Measurements from ENCODE around the gene GGPS1. TPM values are rescaled to one million over a fixed set of nuclear protein-coding genes. Genes with fewer than 3 reads are reported as not detected.
"Not testable (repeated sequence)": the region's sequence is repeated elsewhere in the genome, so short reads cannot be mapped to it uniquely, and the experiment has no call there.

The GGPS1 gene
- total RNA-seq: 10 to 100 TPM; 35.6 to 37.4 TPM

GRCh38 chr1:235328271-235329138 lies at the start of gene GGPS1:
TSS of gene GGPS1 (plus strand) at chr1:235328570. CDS start at chr1:235335265, 6,695 bp downstream.
- Mint-ChIP-seq H3K4me1 (peaks cover 42% of the 10 kb centered on the region), H3K4me3 (no peak within 1 kb of the TSS), H3K27me3 (no peaks in the 10 kb centered on the region), H3K27ac (no peak within 1 kb of the TSS), H3K36me3 (ENCODE audit: low read depth) (peaks cover 33% of the 10 kb centered on the region), H3K9me3 (ENCODE audit: low read depth) (no peaks in the 10 kb centered on the region)
- POLR2A ChIA-PET: interaction anchor here (0.5 to 1.8 kb wide), 10 partner anchors 10 to 202 kb away, joined by 3 to 9 read pairs (median 4); partner anchors contain the start of gene B3GALNT2
- peak; percentile 84 for ATAC-seq
- CTCF ChIA-PET: interaction anchor here (0.6 to 1.5 kb wide), 8 partner anchors 11 to 274 kb away, joined by 3 to 5 read pairs (median 4); no protein-coding TSS in a partner anchor
- DNase-seq: peak; percentile 99
- intact Hi-C loops (cut with DNase I, micrococcal nuclease): loop anchor here (1.0 to 5.0 kb wide), 18 partner anchors 31 to 955 kb away; partner anchors contain the start of genes B3GALNT2 (in 2 of the 2), LYST (in 2 of the 2), RBM34 (in 2 of the 2) and TBCE (in 2 of the 2)

GRCh38 chr1:235278915-235279292 lies 49.5 kb upstream of the GGPS1 start:
- Mint-ChIP-seq H3K4me1 (peaks cover 52% of the 10 kb centered on the region), H3K27ac (no peak overlapping the region), H3K27me3 (no peaks in the 10 kb centered on the region), H3K4me3 (no peak overlapping the region), H3K9me3 (ENCODE audit: low read depth) (peaks cover 2% of the 10 kb centered on the region), H3K36me3 (ENCODE audit: low read depth) (peaks cover 8% of the 10 kb centered on the region)
- intact Hi-C loops (cut with DNase I, micrococcal nuclease): no loop called here
- CTCF ChIA-PET: no interaction called here
- ATAC-seq: no peak
- no peak for DNase-seq
- POLR2A ChIA-PET: interaction anchor here (0.7 kb wide), 1 partner anchor 11 kb away, joined by 3 read pairs; no protein-coding TSS in a partner anchor

- Mint-ChIP-seq H3K27ac (no peak overlapping the region), H3K4me1 (peaks cover 51% of the 10 kb centered on the region), H3K4me3 (no peak overlapping the region), H3K36me3 (ENCODE audit: low read depth) (peaks cover 8% of the 10 kb centered on the region), H3K9me3 (ENCODE audit: low read depth) (peaks cover 2% of the 10 kb centered on the region), H3K27me3 (no peaks in the 10 kb centered on the region)
- POLR2A ChIA-PET: interaction anchor here (0.6 to 0.7 kb wide), 2 partner anchors 12 to 71 kb away, joined by 3 to 4 read pairs; no protein-coding TSS in a partner anchor
- CTCF ChIA-PET: interaction anchor here (0.8 kb wide), 1 partner anchor 19 kb away, joined by 3 read pairs; no protein-coding TSS in a partner anchor
- ATAC-seq (no peak), DNase-seq (no peak)
- intact Hi-C loops (cut with DNase I, micrococcal nuclease): no loop called here
Observed at GRCh38 chr1:235279694-235280093, 48.7 kb upstream of the GGPS1 start.

GRCh38 chr1:235280467-235280866 lies 47.9 kb upstream of the GGPS1 start:
- POLR2A ChIA-PET: interaction anchor here (0.6 kb wide), 1 partner anchor 70 kb away, joined by 4 read pairs; no protein-coding TSS in a partner anchor
- H3K36me3 Mint-ChIP-seq (ENCODE audit: low read depth): peaks cover 8% of the 10 kb centered on the region
- H3K9me3 Mint-ChIP-seq (ENCODE audit: low read depth): peaks cover 2% of the 10 kb centered on the region
- intact Hi-C loops (cut with DNase I, micrococcal nuclease): no loop called here
- CTCF ChIA-PET: interaction anchor here (0.7 kb wide), 1 partner anchor 136 kb away, joined by 3 read pairs; no protein-coding TSS in a partner anchor
- no peaks in the 10 kb centered on the region for H3K27me3 Mint-ChIP-seq
- no peak overlapping the region for H3K4me3 Mint-ChIP-seq
- no peak overlapping the region for H3K27ac Mint-ChIP-seq
- no peak for DNase-seq
- H3K4me1 Mint-ChIP-seq: peaks cover 47% of the 10 kb centered on the region
- no peak for ATAC-seq

- intact Hi-C loops (cut with DNase I, micrococcal nuclease); H3K27me3 Mint-ChIP-seq; H3K4me3 Mint-ChIP-seq; DNase-seq; H3K36me3 Mint-ChIP-seq (ENCODE audit: low read depth); ATAC-seq; H3K9me3 Mint-ChIP-seq (ENCODE audit: low read depth); POLR2A ChIA-PET; H3K27ac Mint-ChIP-seq: not testable (repeated sequence)
- CTCF ChIA-PET: interaction anchor here (0.8 to 1.0 kb wide), 3 partner anchors 15 to 178 kb away, joined by 3 read pairs; no protein-coding TSS in a partner anchor
- peaks cover 55% of the 10 kb centered on the region for H3K4me1 Mint-ChIP-seq
Observed at GRCh38 chr1:235283636-235284035, 44.7 kb upstream of the GGPS1 start.

- no peaks in the 10 kb centered on the region for H3K27me3 Mint-ChIP-seq
- ChIA-PET CTCF (interaction anchor here (0.6 to 0.9 kb wide), 3 partner anchors 133 to 535 kb away, joined by 3 read pairs; no protein-coding TSS in a partner anchor), POLR2A (no interaction called here)
- H3K4me1 Mint-ChIP-seq: peaks cover 50% of the 10 kb centered on the region
- H3K36me3 Mint-ChIP-seq (ENCODE audit: low read depth): peaks cover 6% of the 10 kb centered on the region
- DNase-seq (no peak), ATAC-seq (no peak)
- intact Hi-C loops (cut with DNase I, micrococcal nuclease): no loop called here
- H3K4me3 Mint-ChIP-seq: no peak overlapping the region
- no peaks in the 10 kb centered on the region for H3K9me3 Mint-ChIP-seq (ENCODE audit: low read depth)
- H3K27ac Mint-ChIP-seq: no peak overlapping the region
Observed at GRCh38 chr1:235284231-235284769, 44.1 kb upstream of the GGPS1 start.

GRCh38 chr1:235286667-235287066 lies 41.7 kb upstream of the GGPS1 start:
- no peak for DNase-seq
- ChIA-PET POLR2A (no interaction called here), CTCF (interaction anchor here (0.6 to 1.5 kb wide), 3 partner anchors 14 to 68 kb away, joined by 3 to 6 read pairs (median 4); no protein-coding TSS in a partner anchor)
- intact Hi-C loops (cut with DNase I, micrococcal nuclease): no loop called here
- peak; percentile 51 for ATAC-seq
- H3K27ac Mint-ChIP-seq: peak overlapping the region; percentile 14
- no peaks in the 10 kb centered on the region for H3K9me3 Mint-ChIP-seq (ENCODE audit: low read depth)
- peaks cover 50% of the 10 kb centered on the region for H3K4me1 Mint-ChIP-seq
- no peak overlapping the region for H3K4me3 Mint-ChIP-seq
- no peaks in the 10 kb centered on the region for H3K27me3 Mint-ChIP-seq
- peaks cover 5% of the 10 kb centered on the region for H3K36me3 Mint-ChIP-seq (ENCODE audit: low read depth)

- Mint-ChIP-seq H3K4me3 (no peak overlapping the region), H3K4me1 (peaks cover 53% of the 10 kb centered on the region), H3K27ac (peak overlapping the region; percentile 69), H3K9me3 (ENCODE audit: low read depth) (no peaks in the 10 kb centered on the region), H3K27me3 (no peaks in the 10 kb centered on the region), H3K36me3 (ENCODE audit: low read depth) (peaks cover 6% of the 10 kb centered on the region)
- intact Hi-C loops (cut with DNase I, micrococcal nuclease): no loop called here
- ATAC-seq (no peak), DNase-seq (no peak)
- POLR2A ChIA-PET: no interaction called here
- CTCF ChIA-PET: interaction anchor here (1.6 kb wide), 1 partner anchor 21 kb away, joined by 3 read pairs; no protein-coding TSS in a partner anchor
Observed at GRCh38 chr1:235287208-235287882, 41.0 kb upstream of the GGPS1 start.

- peaks cover 6% of the 10 kb centered on the region for H3K36me3 Mint-ChIP-seq (ENCODE audit: low read depth)
- H3K4me3 Mint-ChIP-seq: no peak overlapping the region
- no peaks in the 10 kb centered on the region for H3K27me3 Mint-ChIP-seq
- H3K27ac Mint-ChIP-seq: peak overlapping the region; percentile 1
- ChIA-PET CTCF (interaction anchor here (0.6 to 1.1 kb wide), 2 partner anchors 13 to 115 kb away, joined by 3 read pairs; no protein-coding TSS in a partner anchor), POLR2A (interaction anchor here (0.6 kb wide), 1 partner anchor 68 kb away, joined by 6 read pairs; no protein-coding TSS in a partner anchor)
- H3K4me1 Mint-ChIP-seq: peaks cover 66% of the 10 kb centered on the region
- H3K9me3 Mint-ChIP-seq (ENCODE audit: low read depth): no peaks in the 10 kb centered on the region
- intact Hi-C loops (cut with DNase I, micrococcal nuclease): no loop called here
- DNase-seq (no peak), ATAC-seq (no peak)
Observed at GRCh38 chr1:235289859-235290739, 38.3 kb upstream of the GGPS1 start.

GRCh38 chr1:235290740-235291502 lies 37.4 kb upstream of the GGPS1 start:
- Mint-ChIP-seq H3K27me3 (no peaks in the 10 kb centered on the region), H3K9me3 (ENCODE audit: low read depth) (no peaks in the 10 kb centered on the region), H3K27ac (no peak overlapping the region), H3K4me1 (peaks cover 63% of the 10 kb centered on the region), H3K4me3 (no peak overlapping the region), H3K36me3 (ENCODE audit: low read depth) (peaks cover 6% of the 10 kb centered on the region)
- POLR2A ChIA-PET: interaction anchor here (0.6 kb wide), 1 partner anchor 69 kb away, joined by 6 read pairs; no protein-coding TSS in a partner anchor
- no peak for ATAC-seq
- CTCF ChIA-PET: interaction anchor here (0.6 to 1.1 kb wide), 3 partner anchors 12 to 114 kb away, joined by 3 read pairs; no protein-coding TSS in a partner anchor
- intact Hi-C loops (cut with DNase I, micrococcal nuclease): no loop called here
- no peak for DNase-seq
